ENCODE results near the gene MYO15A. TPM values are rescaled to one million over a fixed set of nuclear protein-coding genes. Genes with fewer than 3 reads are reported as not detected.

The MYO15A gene
- total RNA-seq, 1 experiment from 2014 or later, result 0.16 TPM

GRCh38 chr17:18144261-18144660 lies 35.7 kb downstream of the MYO15A start:
- no peak for DNase-seq (ENCODE audit: low read depth, low spot score)
- in situ Hi-C loops (cut with HindIII; ENCODE audit: low pct_unique_long_range_greater_than_20kb, low sequenced_read_pairs), result no loop called here

GRCh38 chr17:18144855-18145254 lies 36.3 kb downstream of the MYO15A start:
- in situ Hi-C loops (cut with HindIII; ENCODE audit: low pct_unique_long_range_greater_than_20kb, low sequenced_read_pairs), result no loop called here

GRCh38 chr17:18145811-18146210 lies 37.3 kb downstream of the MYO15A start:
- in situ Hi-C loops (cut with HindIII; ENCODE audit: low pct_unique_long_range_greater_than_20kb, low sequenced_read_pairs), result no loop called here
- DNase-seq (ENCODE audit: low read depth, low spot score), result no peak

More at GRCh38 chr17:18144855-18145254, 36.3 kb downstream of the MYO15A start:
- no peak for DNase-seq (ENCODE audit: low read depth, low spot score)

- no peak for DNase-seq (ENCODE audit: low read depth, low spot score)
- in situ Hi-C loops (cut with HindIII; ENCODE audit: low pct_unique_long_range_greater_than_20kb, low sequenced_read_pairs), result no loop called here
These were observed 37.7 kb downstream of the MYO15A start for GRCh38 chr17:18146259-18146658.

GRCh38 chr17:18146980-18147379 lies 38.4 kb downstream of the MYO15A start:
- DNase-seq (ENCODE audit: low read depth, low spot score), result no peak
- in situ Hi-C loops (cut with HindIII; ENCODE audit: low pct_unique_long_range_greater_than_20kb, low sequenced_read_pairs), result no loop called here

- in situ Hi-C loops (cut with HindIII; ENCODE audit: low pct_unique_long_range_greater_than_20kb, low sequenced_read_pairs), result no loop called here
- DNase-seq (ENCODE audit: low read depth, low spot score), result no peak
These were observed 40.0 kb downstream of the MYO15A start for GRCh38 chr17:18148586-18148985.

GRCh38 chr17:18151290-18151689 lies 42.7 kb downstream of the MYO15A start:
- DNase-seq (ENCODE audit: low read depth, low spot score), result no peak
- in situ Hi-C loops (cut with HindIII; ENCODE audit: low pct_unique_long_range_greater_than_20kb, low sequenced_read_pairs), result no loop called here

- in situ Hi-C loops (cut with HindIII; ENCODE audit: low pct_unique_long_range_greater_than_20kb, low sequenced_read_pairs), result no loop called here
- DNase-seq (ENCODE audit: low read depth, low spot score), result no peak
These were observed 46.6 kb downstream of the MYO15A start for GRCh38 chr17:18155179-18155578.

GRCh38 chr17:18156171-18156975 lies 47.8 kb downstream of the MYO15A start:
- in situ Hi-C loops (cut with HindIII; ENCODE audit: low pct_unique_long_range_greater_than_20kb, low sequenced_read_pairs), result no loop called here
- DNase-seq (ENCODE audit: low read depth, low spot score), result peak; percentile 52

GRCh38 chr17:18156976-18157280 lies 48.4 kb downstream of the MYO15A start:
- in situ Hi-C loops (cut with HindIII; ENCODE audit: low pct_unique_long_range_greater_than_20kb, low sequenced_read_pairs), result no loop called here

GRCh38 chr17:18157354-18157985 lies 48.9 kb downstream of the MYO15A start:
- no peak for DNase-seq (ENCODE audit: low read depth, low spot score)
- in situ Hi-C loops (cut with HindIII; ENCODE audit: low pct_unique_long_range_greater_than_20kb, low sequenced_read_pairs), result no loop called here

More at GRCh38 chr17:18156976-18157280, 48.4 kb downstream of the MYO15A start:
- no peak for DNase-seq (ENCODE audit: low read depth, low spot score)

GRCh38 chr17:18158022-18158600 lies 49.6 kb downstream of the MYO15A start:
- DNase-seq (ENCODE audit: low read depth, low spot score), result peak; percentile 84

GRCh38 chr17:18159551-18160120 lies 51.1 kb downstream of the MYO15A start:
- in situ Hi-C loops (cut with HindIII; ENCODE audit: low pct_unique_long_range_greater_than_20kb, low sequenced_read_pairs), result no loop called here
- no peak for DNase-seq (ENCODE audit: low read depth, low spot score)

More at GRCh38 chr17:18158022-18158600, 49.6 kb downstream of the MYO15A start:
- in situ Hi-C loops (cut with HindIII; ENCODE audit: low pct_unique_long_range_greater_than_20kb, low sequenced_read_pairs), result no loop called here

- in situ Hi-C loops (cut with HindIII; ENCODE audit: low pct_unique_long_range_greater_than_20kb, low sequenced_read_pairs), result no loop called here
- no peak for DNase-seq (ENCODE audit: low read depth, low spot score)
These were observed 51.7 kb downstream of the MYO15A start for GRCh38 chr17:18160128-18160856.

- in situ Hi-C loops (cut with HindIII; ENCODE audit: low pct_unique_long_range_greater_than_20kb, low sequenced_read_pairs), result no loop called here
- DNase-seq (ENCODE audit: low read depth, low spot score), result no peak
These were observed 52.9 kb downstream of the MYO15A start for GRCh38 chr17:18161207-18162145.

GRCh38 chr17:18163547-18163946 lies 55.0 kb downstream of the MYO15A start:
- in situ Hi-C loops (cut with HindIII; ENCODE audit: low pct_unique_long_range_greater_than_20kb, low sequenced_read_pairs), result no loop called here

GRCh38 chr17:18166894-18167293 lies 58.3 kb downstream of the MYO15A start:
- peak; percentile 33 for DNase-seq (ENCODE audit: low read depth, low spot score)
- in situ Hi-C loops (cut with HindIII; ENCODE audit: low pct_unique_long_range_greater_than_20kb, low sequenced_read_pairs), result no loop called here

More at GRCh38 chr17:18163547-18163946, 55.0 kb downstream of the MYO15A start:
- no peak for DNase-seq (ENCODE audit: low read depth, low spot score)
